Myocyte (in vitro differentiated cells): ENCODE data around the gene QRFP. TPM values are rescaled to one million over a fixed set of nuclear protein-coding genes. Genes with fewer than 3 reads are reported as not detected.
A peak's percentile ranks its signal among the peaks of the same experiment; 100 is the strongest.

Experiments
- DNase-seq: peaks from one replicate; pipeline ENCODE4 v3.0.0-alpha.2; 2012; ENCODE audit warnings: low read depth
- polyA plus RNA-seq: library from polyadenylated mRNA; unstranded; fragments of >200 nt; gene quantifications from one replicate; pipeline ENCODE4 v1.2.1, GENCODE V29; 2012; ENCODE audit warnings: missing spikeins
- total RNA-seq: library from RNA; depleted of rRNA; stranded (reverse); fragments of >200 nt; gene quantifications from 2 replicates; pipeline ENCODE4 v1.2.3, GENCODE V29; 2014

QRFP gene
- not detected in 2 replicates for total RNA-seq
- polyA plus RNA-seq: 0.49 TPM

GRCh38 chr9:130896233-130897014 lies at the start of gene QRFP:
TSS of gene QRFP (minus strand) at chr9:130896812. CDS start at chr9:130893838, 2,974 bp downstream.
- no peak for DNase-seq

- no peak for DNase-seq
Measured at GRCh38 chr9:130945173-130945572, 48.6 kb upstream of the QRFP start.

GRCh38 chr9:130944510-130945058 lies 48.0 kb upstream of the QRFP start:
- no peak for DNase-seq

- DNase-seq: no peak
Measured at GRCh38 chr9:130943777-130944176, 47.2 kb upstream of the QRFP start.

GRCh38 chr9:130943221-130943620 lies 46.6 kb upstream of the QRFP start:
- no peak for DNase-seq

- DNase-seq: no peak
Measured at GRCh38 chr9:130942679-130943078, 46.1 kb upstream of the QRFP start.

GRCh38 chr9:130942084-130942483 lies 45.5 kb upstream of the QRFP start:
- no peak for DNase-seq

GRCh38 chr9:130940693-130941576 lies 44.3 kb upstream of the QRFP start:
- DNase-seq: no peak

- DNase-seq: no peak
Measured at GRCh38 chr9:130940027-130940549, 43.5 kb upstream of the QRFP start.

- DNase-seq: no peak
Measured at GRCh38 chr9:130939405-130940026, 42.9 kb upstream of the QRFP start.

- DNase-seq: peak; percentile 45
Measured at GRCh38 chr9:130938652-130939404, 42.2 kb upstream of the QRFP start, which contains the start of gene FIBCD1. TSS of gene FIBCD1 (minus strand) at chr9:130939247. CDS start at chr9:130938607, 640 bp downstream.

GRCh38 chr9:130938184-130938651 lies 41.6 kb upstream of the QRFP start:
- DNase-seq: no peak

- no peak for DNase-seq
Measured at GRCh38 chr9:130937146-130938076, 40.8 kb upstream of the QRFP start.

GRCh38 chr9:130936285-130937117 lies 39.9 kb upstream of the QRFP start:
- DNase-seq: peak; percentile 94

GRCh38 chr9:130935648-130936271 lies 39.1 kb upstream of the QRFP start:
- no peak for DNase-seq

- DNase-seq: no peak
Measured at GRCh38 chr9:130934702-130935647, 38.4 kb upstream of the QRFP start.
